HepG2 (cell line): ENCODE measurements around the gene TFDP2. TPM values are rescaled to one million over a fixed set of nuclear protein-coding genes. Genes with fewer than 3 reads are reported as not detected.

Source experiments
- ATAC-seq: fragments of 200-7000 bp; cut with Tn5 transposase; 3 replicates; pipeline ENCODE4 v1.9.1; 2020; ENCODE audit warnings: mild to moderate bottlenecking, moderate library complexity
- BruUV-seq: library from RNA; stranded (reverse); fragments of 400-500 nt; replicated peaks from 2 replicates; lab custom pipeline; 2021; lab: Mats Ljungman, UMichigan
- CTCF ChIA-PET: fragments of 300-600 bp; formaldehyde crosslinking; extraction: SDS; loops from one replicate; lab custom pipeline; 2021; ENCODE audit warnings: low total read pairs, inconsistent platforms, low intra/inter-chr PET ratio; lab: Yijun Ruan, JAX
- POLR2A ChIA-PET: fragments of 350-600 bp; sonication (Branson Sonifier 250); formaldehyde crosslinking; loops from one replicate; lab custom pipeline; 2020; ENCODE audit warnings: antibody characterized with exemption, inconsistent platforms; lab: Yijun Ruan, JAX
- DNase-seq: peaks from one replicate; pipeline ENCODE4 v3.0.0-alpha.2; 2015; ENCODE audit warnings: low spot score
- FAIRE-seq: peaks from 3 replicates; lab custom pipeline; 2011; peaks lifted over from hg19 to GRCh38; lab: Jason Lieb, UNC
- H2AFZ ChIP-seq: one replicate; pipeline ENCODE4 v1.6.1; 2011; ENCODE audit warnings: low read length, inconsistent platforms
- H3K27ac ChIP-seq: fragments of 300-600 bp; 3 replicates; pipeline ENCODE4 v1.8.0; 2011; ENCODE audit warnings: mixed run types, mild to moderate bottlenecking, mixed read lengths, low read length, inconsistent platforms; ENCODE audit not compliant: insufficient read depth; ENCODE audit errors: extremely low read length
- H3K27me3 ChIP-seq, 2 experiments: fragments of 200-600 bp in 1 of 2; 2 replicates in 1 of 2; 3 replicates in 1 of 2; pipeline versions ENCODE4 v1.6.0 to v1.8.0; 2011; ENCODE audit warnings: low read length in 2 of 2, mild to moderate bottlenecking in 2 of 2, moderate library complexity in 2 of 2, inconsistent platforms in 1 of 2; ENCODE audit not compliant: insufficient read depth in 2 of 2, control insufficient read depth in 1 of 2
- H3K36me3 ChIP-seq, 2 experiments: fragments of 200-600 bp in 1 of 2; replicated peaks in 1 of 2; 2 replicates in 1 of 2; 3 replicates in 1 of 2; pipeline versions ENCODE4 v1.5.1 to v1.8.0; 2011; ENCODE audit warnings: low read length in 2 of 2, inconsistent platforms in 1 of 2; ENCODE audit not compliant: insufficient read depth in 2 of 2, control insufficient read depth in 1 of 2
- H3K4me1 ChIP-seq: 2 replicates; pipeline ENCODE4 v1.5.1; 2012; ENCODE audit warnings: low read length, inconsistent platforms; ENCODE audit not compliant: insufficient read depth
- H3K4me2 ChIP-seq: 2 replicates; pipeline ENCODE4 v1.6.0; 2011; ENCODE audit warnings: low read depth, low read length, inconsistent platforms
- H3K4me3 ChIP-seq, 3 experiments: fragments of 200-600 bp in 1 of 3; sonication (generic), shearing (Covaris generic) in 1 of 3; replicated peaks in 1 of 3; 2 replicates each; pipeline ENCODE4 v1.5.1; 2011 to 2016; ENCODE audit warnings: low read length in 3 of 3, inconsistent platforms in 2 of 3, low read depth in 2 of 3, mild to moderate bottlenecking in 2 of 3, control low read depth in 1 of 3, mixed read lengths in 1 of 3; ENCODE audit not compliant: insufficient read depth in 1 of 3
- H3K79me2 ChIP-seq: one replicate; pipeline ENCODE4 v1.6.1; 2011; ENCODE audit warnings: low read length, inconsistent platforms; ENCODE audit not compliant: insufficient read depth
- H3K9ac ChIP-seq: 2 replicates; pipeline ENCODE4 v1.6.0; 2011; ENCODE audit warnings: mild to moderate bottlenecking, low read depth, low read length, inconsistent platforms; ENCODE audit not compliant: insufficient read depth
- H3K9me3 ChIP-seq: 2 replicates; pipeline ENCODE4 v1.5.1; 2012; ENCODE audit warnings: mild to moderate bottlenecking, low read length
- H4K20me1 ChIP-seq: 2 replicates; pipeline ENCODE4 v1.6.0; 2011; ENCODE audit warnings: inconsistent platforms, mild to moderate bottlenecking, low read length, moderate library complexity; ENCODE audit not compliant: insufficient read depth
- DNMT1 ChIP-seq: sonication (generic); formaldehyde crosslinking; IDR thresholded peaks from 2 replicates; pipeline ENCODE4 v1.5.1; 2020; ENCODE audit warnings: mild to moderate bottlenecking, missing genetic modification reagents
- KAT2B ChIP-seq: fragments of 150-350 bp; IDR thresholded peaks from 2 replicates; pipeline ENCODE4 v1.6.1; 2014; ENCODE audit warnings: low read depth, low read length, borderline replicate concordance
- KLF6 ChIP-seq: IDR thresholded peaks from 2 replicates; pipeline ENCODE4 v1.8.0; 2016; ENCODE audit warnings: missing biosample characterization, missing genetic modification reagents
- KLF9 ChIP-seq: IDR thresholded peaks from 2 replicates; pipeline ENCODE4 v1.6.1; 2016; ENCODE audit warnings: low read depth
- NRL ChIP-seq: sonication (generic); formaldehyde crosslinking; IDR thresholded peaks from 2 replicates; pipeline ENCODE4 v1.5.0; 2020; ENCODE audit warnings: missing genetic modification reagents, mild to moderate bottlenecking, moderate library complexity, borderline replicate concordance
- PBX3 ChIP-seq: sonication (generic); formaldehyde crosslinking; IDR thresholded peaks from 2 replicates; pipeline ENCODE4 v1.8.1; 2023; ENCODE audit warnings: missing genetic modification reagents, inconsistent platforms, borderline replicate concordance
- PLSCR1 ChIP-seq: sonication (generic); formaldehyde crosslinking; IDR thresholded peaks from 2 replicates; pipeline ENCODE4 v1.5.0; 2020; ENCODE audit warnings: missing genetic modification reagents, mild to moderate bottlenecking, borderline replicate concordance
- ZFP41 ChIP-seq: sonication (generic); formaldehyde crosslinking; IDR thresholded peaks from 2 replicates; pipeline ENCODE4 v1.4.0; 2020; ENCODE audit warnings: mild to moderate bottlenecking, missing genetic modification reagents, borderline replicate concordance
- ZNF276 ChIP-seq: sonication (generic); formaldehyde crosslinking; IDR thresholded peaks from 2 replicates; pipeline ENCODE4 v1.4.0; 2020; ENCODE audit warnings: mild to moderate bottlenecking, low read depth, missing genetic modification reagents
- ZNF326 ChIP-seq: sonication (generic); formaldehyde crosslinking; IDR thresholded peaks from 2 replicates; pipeline ENCODE4 v1.4.0; 2020; ENCODE audit warnings: missing genetic modification reagents, borderline replicate concordance
- ZNF496 ChIP-seq: sonication (generic); formaldehyde crosslinking; IDR thresholded peaks from 2 replicates; pipeline ENCODE4 v1.8.1; 2023; ENCODE audit warnings: mild to moderate bottlenecking, moderate library complexity, missing genetic modification reagents; ENCODE audit not compliant: insufficient replicate concordance
- ZNF790 ChIP-seq: sonication (generic); formaldehyde crosslinking; IDR thresholded peaks from 2 replicates; pipeline ENCODE4 v1.8.0; 2022; ENCODE audit warnings: missing genetic modification reagents, mild to moderate bottlenecking, borderline replicate concordance
- ZNF879 ChIP-seq: sonication (generic); formaldehyde crosslinking; IDR thresholded peaks from 2 replicates; pipeline ENCODE4 v1.8.1; 2023; ENCODE audit warnings: missing genetic modification reagents
- WGBS: methylation state at CpG from one replicate; pipeline ENCODE4 v1.1.6; 2017; ENCODE audit warnings: low lambda C conversion rate; 5-methylcytosine and 5-hydroxymethylcytosine counted together
- in situ Hi-C: cut with HindIII; loops from 2 replicates; pipeline ENCODE4 v1.10.0; 2017; ENCODE audit warnings: low pct_unique_long_range_greater_than_20kb; ENCODE audit not compliant: extremely low pct_ligation_motif_present
- intact Hi-C: fragments of 100-400 bp; cut with micrococcal nuclease; formaldehyde crosslinking; loops from one replicate; pipeline ENCODE4 v1.10.0; 2022; ENCODE audit not compliant: unreplicated experiment
- polyA plus RNA-seq, 8 experiments: library from polyadenylated mRNA; depleted of rRNA in 3 of 8; stranded (reverse) in 7 of 8; unstranded in 1 of 8; fragments of >200 nt; fragmentation: Illumina TruSeq in 4 of 8; extraction: Trizol in 4 of 8; gene quantifications; 2 replicates each; pipeline versions ENCODE4 v1.2.1 to v1.2.3, GENCODE V29; 2011 to 2016; ENCODE audit warnings: low read depth in 4 of 8, missing spikeins in 1 of 8, mixed read lengths in 1 of 8; ENCODE audit not compliant: insufficient read depth in 1 of 8
- total RNA-seq, 5 experiments: library from RNA; depleted of rRNA; stranded (reverse); fragments of >200 nt; fragmentation: Illumina TruSeq; extraction: Trizol; gene quantifications; 2 replicates each; pipeline ENCODE4 v1.2.3, GENCODE V29; 2016; ENCODE audit warnings: low read depth in 1 of 5

The TFDP2 gene
- total and polyA plus RNA-seq, 2 of the 13 experiments (the other 11 are each of a cell fraction or from before 2014, with no cell fraction given) = 17.9 to 37.4 TPM

GRCh38 chr3:142003291-142003690, 146.1 kb downstream of the TFDP2 start:
- in situ Hi-C loops = no loop called here
- CTCF ChIA-PET = no interaction called here
- intact Hi-C loops = no loop called here

GRCh38 chr3:142000325-142000870, 148.9 kb downstream of the TFDP2 start:
- no peaks in the 10 kb centered on the region for H3K4me1 ChIP-seq
- in situ Hi-C loops = no loop called here
- H3K4me2 ChIP-seq = no peak overlapping the region
- H3K36me3 ChIP-seq = no peaks in the 10 kb centered on the region
- no peaks in the 10 kb centered on the region for H3K9me3 ChIP-seq
- DNase-seq (no peak), ATAC-seq (no peak), FAIRE-seq (no peak)
- ChIA-PET CTCF (no interaction called here), POLR2A (no interaction called here)
- H3K4me3 ChIP-seq = no peak overlapping the region
- no peak overlapping the region for H3K9ac ChIP-seq
- intact Hi-C loops = no loop called here
- H3K79me2 ChIP-seq = no peaks in the 10 kb centered on the region
- no peaks in the 10 kb centered on the region for H3K27me3 ChIP-seq
- BruUV-seq = no TSS peak
- H2AFZ ChIP-seq = no peak overlapping the region
- no peak overlapping the region for H3K27ac ChIP-seq
- no peaks in the 10 kb centered on the region for H4K20me1 ChIP-seq
- WGBS = 94% methylated on average over 2 of the region's 2 CpGs
- no peak for TF ChIP-seq NRL (CRISPR knock-in tag)
- no peak for TF ChIP-seq ZNF496
- no peak for TF ChIP-seq ZNF276
- no peak for TF ChIP-seq KAT2B
- TF ChIP-seq ZNF790 = no peak
- TF ChIP-seq ZFP41 = no peak
- TF ChIP-seq DNMT1 (CRISPR knock-in tag) = no peak
- TF ChIP-seq ZNF326 (CRISPR knock-in tag) = no peak
- no peak for TF ChIP-seq KLF6 (CRISPR knock-in tag)
- TF ChIP-seq PLSCR1 (CRISPR knock-in tag) = no peak

More at GRCh38 chr3:142003291-142003690, 146.1 kb downstream of the TFDP2 start:
- TF ChIP-seq PBX3 (CRISPR knock-in tag) (no peak), ZNF879 (CRISPR knock-in tag) (no peak), KLF9 (CRISPR knock-in tag) (no peak)
- H3K9ac ChIP-seq = no peak overlapping the region
- H3K4me1 ChIP-seq = no peaks in the 10 kb centered on the region
- no peaks in the 10 kb centered on the region for H3K79me2 ChIP-seq
- no peak overlapping the region for H3K4me3 ChIP-seq
- no peak overlapping the region for H3K4me2 ChIP-seq
- no peak for ATAC-seq
- no peak for FAIRE-seq
- no peak overlapping the region for H2AFZ ChIP-seq
- no peaks in the 10 kb centered on the region for H3K27me3 ChIP-seq
- 88% methylated on average over 3 of the region's 3 CpGs for WGBS
- no peaks in the 10 kb centered on the region for H3K9me3 ChIP-seq
- no peak overlapping the region for H3K27ac ChIP-seq
- no peaks in the 10 kb centered on the region for H4K20me1 ChIP-seq
- H3K36me3 ChIP-seq = no peaks in the 10 kb centered on the region
- POLR2A ChIA-PET = no interaction called here
- no TSS peak for BruUV-seq
- no peak for DNase-seq
